GM23248 (cell line): ENCODE measurements around the gene TFRC.

Experiments
- EZH2 ChIP-seq: fragments of 200-600 bp; sonication (generic); IDR thresholded peaks from 2 replicates; pipeline ENCODE4 v1.6.1; 2018; ENCODE audit warnings: antibody characterized with exemption, mild to moderate bottlenecking; ENCODE audit not compliant: insufficient read depth, poor library complexity, severe bottlenecking
- EZH2phosphoT487 ChIP-seq: fragments of 200-600 bp; sonication (generic); IDR thresholded peaks from 2 replicates; pipeline ENCODE4 v1.6.1; 2018; ENCODE audit warnings: antibody characterized with exemption, moderate library complexity, mild to moderate bottlenecking, low read depth; ENCODE audit not compliant: insufficient read depth

DNA sequence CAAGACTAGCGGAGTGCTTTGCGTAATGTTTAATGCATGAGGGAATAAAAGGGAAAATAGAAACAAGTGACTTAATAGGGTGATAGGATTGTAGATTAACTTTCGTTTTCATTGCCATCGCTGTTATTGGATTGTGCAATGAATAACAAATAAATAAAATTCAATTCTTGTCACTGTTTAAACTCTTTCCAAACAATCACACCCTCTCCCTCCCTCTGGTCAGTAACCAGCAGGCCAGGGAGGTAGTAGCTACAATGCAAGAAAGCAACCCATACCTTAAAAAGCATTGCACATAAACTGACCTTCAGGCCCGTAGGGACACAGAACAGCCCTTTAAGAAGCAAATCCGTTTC, 705 bp upstream of the TFRC start:
- TF ChIP-seq EZH2phosphoT487, result no peak
- no peak for TF ChIP-seq EZH2
